Activated CD4-positive, CD25-positive, alpha-beta regulatory T cell treated with anti-CD3 and anti-CD28 coated beads, Interleukin-2, amount 50 U/mL, for 24 hours (primary cell): Measurements from ENCODE around the gene NRXN2.
A peak's percentile ranks its signal among the peaks of the same experiment; 100 is the strongest.
"Not testable (repeated sequence)": the region's sequence is repeated elsewhere in the genome, so short reads cannot be mapped to it uniquely, and the experiment has no call there.

Source experiments
- ATAC-seq, 2 donors: fragments of 150-1000 bp; cut with Tn5 transposase; one replicate each; pipeline ENCODE4 v1.10.0; 2021; ENCODE audit warnings: mild to moderate bottlenecking in 1 of 2, moderate library complexity in 1 of 2

Gene NRXN2

GRCh38 chr11:64667154-64667745 is 55.7 kb downstream of the NRXN2 start:
- no peak for ATAC-seq

- no peak for ATAC-seq
Measured at GRCh38 chr11:64665411-64665821, 57.6 kb downstream of the NRXN2 start.

GRCh38 chr11:64664236-64664870 is 58.6 kb downstream of the NRXN2 start:
- ATAC-seq, result not testable (repeated sequence)

GRCh38 chr11:64663656-64664055 is 59.3 kb downstream of the NRXN2 start:
- no peak for ATAC-seq

- no peak for ATAC-seq
Measured at GRCh38 chr11:64661614-64662013, 61.4 kb downstream of the NRXN2 start.

GRCh38 chr11:64661146-64661545 is 61.9 kb downstream of the NRXN2 start:
- ATAC-seq, result no peak

- ATAC-seq, result no peak
Measured at GRCh38 chr11:64660706-64661105, 62.3 kb downstream of the NRXN2 start.

GRCh38 chr11:64660205-64660604 is 62.8 kb downstream of the NRXN2 start:
- no peak for ATAC-seq

- ATAC-seq, result peak in 1 of 2 donors; percentile 7
Measured at GRCh38 chr11:64659417-64660144, 63.4 kb downstream of the NRXN2 start.

- no peak for ATAC-seq
Measured at GRCh38 chr11:64658265-64658664, 64.7 kb downstream of the NRXN2 start.

GRCh38 chr11:64656862-64657261 is 66.1 kb downstream of the NRXN2 start:
- ATAC-seq, result no peak

GRCh38 chr11:64655941-64656601 is 66.9 kb downstream of the NRXN2 start:
- no peak for ATAC-seq

- no peak for ATAC-seq
Measured at GRCh38 chr11:64654958-64655541, 67.9 kb downstream of the NRXN2 start.

- no peak for ATAC-seq
Measured at GRCh38 chr11:64654439-64654838, 68.6 kb downstream of the NRXN2 start.

GRCh38 chr11:64653388-64653973 is 69.5 kb downstream of the NRXN2 start:
- no peak for ATAC-seq

- ATAC-seq, result peak; percentile 65 to 77
Measured at GRCh38 chr11:64652586-64653387, 70.2 kb downstream of the NRXN2 start.

- no peak for ATAC-seq
Measured at GRCh38 chr11:64650923-64651523, 72.0 kb downstream of the NRXN2 start.

- no peak for ATAC-seq
Measured at GRCh38 chr11:64649291-64649697, 73.7 kb downstream of the NRXN2 start.

GRCh38 chr11:64648551-64648950 is 74.4 kb downstream of the NRXN2 start:
- ATAC-seq, result no peak

- ATAC-seq, result no peak
Measured at GRCh38 chr11:64647019-64647779, 75.8 kb downstream of the NRXN2 start.
